ENCODE measurements around the gene CAMTA1. TPM values are rescaled to one million over a fixed set of nuclear protein-coding genes. Genes with fewer than 3 reads are reported as not detected.

CAMTA1 gene
- polyA plus RNA-seq, 1 of the 3 experiments (the other 2 are of a cell fraction): 63.1 TPM

GRCh38 chr1:6777813-6778212 is 7.4 kb upstream of the CAMTA1 start:
- no peak for DNase-seq
- H3K9me2 ChIP-seq: no peaks in the 10 kb centered on the region
- no peaks in the 10 kb centered on the region for H3K9me3 ChIP-seq
- H3F3A ChIP-seq (replicated peaks; ENCODE audit: insufficient read depth): no peaks in the 10 kb centered on the region
- H3K27ac ChIP-seq (ENCODE audit: low read depth in 2 of 2, low read length in 1 of 2): no peak overlapping the region
- no peaks in the 10 kb centered on the region for H4K20me1 ChIP-seq (ENCODE audit: insufficient read depth)
- CTCF ChIA-PET: no interaction called here
- no peak overlapping the region for H2AFZ ChIP-seq (ENCODE audit: low read depth)
- TF ChIP-seq EZH2phosphoT487 (IDR thresholded peaks at IDR 0.05; ENCODE audit: borderline replicate concordance, low read depth) (no peak), FOSL2 (IDR thresholded peaks at IDR 0.05; ENCODE audit: borderline replicate concordance, low read depth) (no peak), PBX3 (IDR thresholded peaks at IDR 0.05) (no peak), JUND (IDR thresholded peaks at IDR 0.05) (no peak), RCOR1 (IDR thresholded peaks at IDR 0.05; ENCODE audit: low read length) (no peak), CHD2 (IDR thresholded peaks at IDR 0.05; ENCODE audit: low read length, partially characterized antibody) (no peak), RFX5 (IDR thresholded peaks at IDR 0.05; ENCODE audit: low read length) (no peak)
- TF ChIP-seq, protein P1, sequence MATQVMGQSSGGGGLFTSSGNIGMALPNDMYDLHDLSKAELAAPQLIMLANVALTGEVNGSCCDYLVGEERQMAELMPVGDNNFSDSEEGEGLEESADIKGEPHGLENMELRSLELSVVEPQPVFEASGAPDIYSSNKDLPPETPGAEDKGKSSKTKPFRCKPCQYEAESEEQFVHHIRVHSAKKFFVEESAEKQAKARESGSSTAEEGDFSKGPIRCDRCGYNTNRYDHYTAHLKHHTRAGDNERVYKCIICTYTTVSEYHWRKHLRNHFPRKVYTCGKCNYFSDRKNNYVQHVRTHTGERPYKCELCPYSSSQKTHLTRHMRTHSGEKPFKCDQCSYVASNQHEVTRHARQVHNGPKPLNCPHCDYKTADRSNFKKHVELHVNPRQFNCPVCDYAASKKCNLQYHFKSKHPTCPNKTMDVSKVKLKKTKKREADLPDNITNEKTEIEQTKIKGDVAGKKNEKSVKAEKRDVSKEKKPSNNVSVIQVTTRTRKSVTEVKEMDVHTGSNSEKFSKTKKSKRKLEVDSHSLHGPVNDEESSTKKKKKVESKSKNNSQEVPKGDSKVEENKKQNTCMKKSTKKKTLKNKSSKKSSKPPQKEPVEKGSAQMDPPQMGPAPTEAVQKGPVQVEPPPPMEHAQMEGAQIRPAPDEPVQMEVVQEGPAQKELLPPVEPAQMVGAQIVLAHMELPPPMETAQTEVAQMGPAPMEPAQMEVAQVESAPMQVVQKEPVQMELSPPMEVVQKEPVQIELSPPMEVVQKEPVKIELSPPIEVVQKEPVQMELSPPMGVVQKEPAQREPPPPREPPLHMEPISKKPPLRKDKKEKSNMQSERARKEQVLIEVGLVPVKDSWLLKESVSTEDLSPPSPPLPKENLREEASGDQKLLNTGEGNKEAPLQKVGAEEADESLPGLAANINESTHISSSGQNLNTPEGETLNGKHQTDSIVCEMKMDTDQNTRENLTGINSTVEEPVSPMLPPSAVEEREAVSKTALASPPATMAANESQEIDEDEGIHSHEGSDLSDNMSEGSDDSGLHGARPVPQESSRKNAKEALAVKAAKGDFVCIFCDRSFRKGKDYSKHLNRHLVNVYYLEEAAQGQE (IDR thresholded peaks at IDR 0.05; ENCODE audit: low read depth, low read length): no peak
- H3K4me3 ChIP-seq (ENCODE audit: low read depth in 2 of 2, low read length in 1 of 2): no peak overlapping the region
- POLR2A ChIA-PET: no interaction called here
- no peaks in the 10 kb centered on the region for H3K27me3 ChIP-seq (ENCODE audit: insufficient read depth)
- no peaks in the 10 kb centered on the region for H3K36me3 ChIP-seq (replicated peaks in 1 of 2; ENCODE audit: control insufficient read depth in 1 of 2, insufficient read depth in 2 of 2, low read length in 1 of 2)
- H3K79me2 ChIP-seq (ENCODE audit: insufficient read depth): peaks cover 5% of the 10 kb centered on the region; the same call in 1 of the 2 replicates
- 72% methylated on average over 7 of the region's 7 CpGs for WGBS (ENCODE audit: low lambda C conversion rate)
- H3K4me1 ChIP-seq (ENCODE audit: control insufficient read depth in 1 of 2, insufficient read depth in 2 of 2, low read depth in 1 of 2, low read length in 1 of 2): no peaks in the 10 kb centered on the region
- no peak overlapping the region for H3K9ac ChIP-seq
- no peak overlapping the region for H3K4me2 ChIP-seq

GRCh38 chr1:6779089-6779805 is 6.0 kb upstream of the CAMTA1 start:
- no peaks in the 10 kb centered on the region for H4K20me1 ChIP-seq (ENCODE audit: insufficient read depth)
- no peaks in the 10 kb centered on the region for H3K27me3 ChIP-seq (ENCODE audit: insufficient read depth)
- H2AFZ ChIP-seq (ENCODE audit: low read depth): no peak overlapping the region
- ChIA-PET POLR2A (no interaction called here), CTCF (interaction anchor here (0.6 to 0.8 kb wide), 3 partner anchors 60 to 1399 kb away, joined by 3 to 4 read pairs (median 3); no protein-coding TSS in a partner anchor)
- H3K27ac ChIP-seq (ENCODE audit: low read depth in 2 of 2, low read length in 1 of 2): no peak overlapping the region
- no peaks in the 10 kb centered on the region for H3K36me3 ChIP-seq (replicated peaks in 1 of 2; ENCODE audit: control insufficient read depth in 1 of 2, insufficient read depth in 2 of 2, low read length in 1 of 2)
- H3K9me3 ChIP-seq: no peaks in the 10 kb centered on the region
- TF ChIP-seq, protein P1 (IDR thresholded peaks at IDR 0.05; ENCODE audit: low read depth, low read length): no peak
- no peak overlapping the region for H3K4me2 ChIP-seq
- H3K9me2 ChIP-seq: no peaks in the 10 kb centered on the region
- 72% methylated on average over 7 of the region's 7 CpGs for WGBS (ENCODE audit: low lambda C conversion rate)
- H3K4me3 ChIP-seq (ENCODE audit: low read depth in 2 of 2, low read length in 1 of 2): no peak overlapping the region
- DNase-seq: no peak
- H3K4me1 ChIP-seq (ENCODE audit: control insufficient read depth in 1 of 2, insufficient read depth in 2 of 2, low read depth in 1 of 2, low read length in 1 of 2): no peaks in the 10 kb centered on the region; a peak in 3 of 4 replicates
- H3F3A ChIP-seq (replicated peaks; ENCODE audit: insufficient read depth): peaks cover 5% of the 10 kb centered on the region
- peaks cover 6% of the 10 kb centered on the region; the same call in 1 of the 2 replicates for H3K79me2 ChIP-seq (ENCODE audit: insufficient read depth)
- no peak overlapping the region for H3K9ac ChIP-seq
